HK-2 (cell line): ENCODE data around the gene TTC7B.

Source experiments
- DNase-seq: peaks from one replicate; pipeline ENCODE4 v3.0.0-alpha.2; 2018; ENCODE audit not compliant: unreplicated experiment

The TTC7B gene

GRCh38 chr14:90599748-90600507 lies 216.3 kb downstream of the TTC7B start:
- DNase-seq: no peak

DNA sequence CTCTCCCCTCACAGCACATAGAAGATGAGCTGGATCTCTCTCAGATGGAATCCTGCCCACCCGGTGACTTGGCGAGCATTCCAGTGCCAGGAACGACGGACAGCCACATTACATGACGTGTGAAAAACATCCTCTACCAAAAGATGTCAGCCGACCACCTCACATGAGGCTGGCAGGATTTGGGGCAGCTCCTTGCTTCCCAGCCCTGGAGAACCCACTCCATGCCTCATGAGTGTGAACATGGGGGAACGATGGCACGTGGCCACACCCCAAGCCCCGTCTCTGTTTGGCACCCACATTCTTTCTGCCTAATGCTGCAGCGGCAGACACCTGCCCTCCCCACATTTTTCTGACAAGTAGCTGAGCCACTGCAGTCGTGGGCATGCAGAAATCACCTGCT lies 216.9 kb downstream of the TTC7B start:
- no peak for DNase-seq

GRCh38 chr14:90597961-90598360 lies 218.3 kb downstream of the TTC7B start:
- DNase-seq: no peak

DNA sequence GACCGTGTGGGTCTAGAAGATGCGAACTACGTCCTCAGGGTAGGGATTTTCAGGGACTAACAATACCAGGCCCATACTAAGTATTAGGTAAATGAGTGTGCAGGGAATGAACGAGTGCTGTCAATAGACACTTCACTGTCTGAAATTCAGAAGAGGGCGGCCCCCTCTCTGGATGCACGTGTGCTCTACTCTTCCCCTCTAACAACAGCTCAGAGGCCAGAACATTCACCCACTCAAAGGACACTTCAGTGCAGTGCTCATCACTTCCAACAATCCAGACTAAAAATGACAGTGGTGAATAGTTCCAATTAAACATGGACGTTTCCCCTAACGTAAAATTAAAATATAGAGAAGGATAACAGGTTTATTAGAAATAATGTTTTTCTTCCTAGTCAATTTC lies 219.5 kb downstream of the TTC7B start:
- DNase-seq: no peak

- no peak for DNase-seq
Observed at GRCh38 chr14:90593254-90594040, 222.8 kb downstream of the TTC7B start.

DNA sequence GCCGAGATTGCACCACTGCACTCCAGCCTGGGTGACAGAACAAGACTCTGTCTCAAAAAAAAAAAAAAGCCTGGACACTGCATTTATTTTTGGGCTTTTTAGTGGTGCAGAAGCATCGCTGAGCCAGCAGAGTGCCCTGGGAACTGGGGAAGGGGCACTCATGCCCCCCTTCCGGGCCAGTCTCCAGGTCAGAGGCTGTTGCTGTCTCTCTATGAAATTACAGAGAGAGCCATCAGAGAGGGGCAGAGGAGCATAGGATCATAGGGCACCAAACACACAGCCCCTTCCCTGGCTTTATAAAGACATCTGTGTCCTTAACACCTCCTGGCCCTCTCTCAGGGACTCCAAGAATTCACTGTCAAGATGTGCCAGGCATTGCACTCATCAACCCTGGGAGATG lies 223.6 kb downstream of the TTC7B start:
- no peak for DNase-seq

DNA sequence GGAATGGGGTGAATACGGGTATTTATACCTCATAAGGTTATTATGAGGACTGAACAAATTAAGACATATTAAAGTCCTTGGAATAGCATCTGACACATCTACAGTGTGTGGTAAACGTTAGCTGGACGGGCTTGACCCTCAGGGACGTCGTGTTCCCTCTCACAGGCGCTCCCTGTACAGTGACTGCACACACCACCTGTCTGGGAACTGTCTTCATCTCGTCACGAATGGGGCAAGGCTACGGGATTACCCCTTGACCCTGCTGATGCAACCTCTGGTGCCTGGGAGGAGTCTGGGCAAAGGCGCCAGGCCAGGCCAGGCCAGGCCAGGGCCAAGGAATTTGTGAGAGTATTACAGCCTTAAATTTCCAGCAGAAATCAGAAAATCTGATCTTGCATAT lies 228.3 kb downstream of the TTC7B start:
- DNase-seq: no peak

GRCh38 chr14:90587252-90587910 lies 228.8 kb downstream of the TTC7B start:
- DNase-seq: no peak

DNA sequence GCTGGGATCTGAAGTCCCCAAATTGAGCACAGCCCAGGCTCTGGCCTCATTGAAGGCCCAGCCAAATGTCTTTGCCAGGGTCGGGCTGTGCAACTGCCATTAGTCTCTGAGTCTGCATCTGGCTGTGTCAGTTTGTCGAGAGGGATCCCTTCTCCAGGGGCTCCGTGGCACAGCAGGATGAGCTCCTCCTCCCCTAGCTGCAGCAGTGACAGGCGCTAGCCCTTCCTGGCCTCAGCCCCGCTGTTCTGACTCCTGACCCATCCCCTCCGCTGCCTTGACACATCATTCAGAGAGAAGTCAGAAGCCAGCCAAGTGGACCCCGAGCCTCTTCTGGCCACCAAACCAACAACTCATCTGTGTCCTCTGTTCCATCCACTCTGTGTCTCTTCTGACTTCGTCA lies 231.1 kb downstream of the TTC7B start:
- no peak for DNase-seq

DNA sequence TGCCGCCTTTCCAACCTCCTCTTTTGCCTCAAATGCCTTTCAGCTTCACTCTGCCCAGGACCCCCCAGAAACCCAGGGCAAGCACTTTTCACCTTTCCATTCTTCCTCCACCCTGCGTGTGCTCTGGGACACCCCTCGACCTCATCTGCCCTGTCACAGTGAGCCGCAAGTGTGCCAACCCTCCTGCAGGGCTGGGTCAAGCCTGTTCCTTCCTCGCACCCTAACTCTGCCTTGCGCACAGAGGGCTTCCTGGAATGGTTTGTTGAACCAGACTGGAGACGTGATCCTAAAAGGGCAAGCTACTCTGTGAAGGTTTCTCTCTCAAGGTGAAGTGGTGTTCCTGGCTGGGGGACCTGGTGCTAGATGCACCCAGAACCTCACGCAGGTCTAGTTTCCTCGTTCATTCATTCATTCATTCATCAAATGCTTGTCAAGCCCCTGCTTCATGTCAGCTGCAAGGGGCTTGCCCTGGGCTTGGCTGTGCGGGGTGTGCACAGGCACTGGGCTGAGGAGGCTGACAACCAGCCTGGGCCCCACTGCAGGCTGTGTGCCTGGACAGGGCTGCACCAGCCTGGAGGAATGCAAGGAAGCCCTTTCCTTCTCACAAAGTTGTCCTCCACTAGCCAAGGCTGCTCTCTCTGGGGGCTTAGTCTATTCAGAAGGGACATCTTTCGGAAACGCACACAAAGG lies 232.2 kb downstream of the TTC7B start:
- no peak for DNase-seq

GRCh38 chr14:90583427-90583826 lies 232.8 kb downstream of the TTC7B start:
- DNase-seq: no peak

DNA sequence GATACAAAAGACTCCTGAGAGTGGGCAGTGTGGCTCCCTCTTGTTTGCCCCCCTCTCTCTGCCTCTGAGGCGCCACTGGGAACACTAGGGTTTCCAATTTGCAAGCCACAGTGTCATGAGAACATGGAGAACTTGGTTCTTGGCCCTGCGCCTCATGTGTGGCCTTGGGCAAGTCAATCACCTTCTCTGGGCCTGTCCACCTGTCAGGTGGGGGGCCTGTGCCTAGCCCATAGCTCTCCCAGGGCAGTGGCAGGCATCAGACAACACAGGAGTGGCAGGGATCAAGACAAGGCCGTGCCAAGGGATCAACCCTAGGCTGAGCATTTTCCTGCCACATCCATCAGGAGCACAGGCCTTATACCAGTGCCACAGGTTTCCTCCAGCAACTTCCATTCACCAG lies 234.1 kb downstream of the TTC7B start:
- no peak for DNase-seq

GRCh38 chr14:90581745-90582144 lies 234.5 kb downstream of the TTC7B start:
- no peak for DNase-seq

DNA sequence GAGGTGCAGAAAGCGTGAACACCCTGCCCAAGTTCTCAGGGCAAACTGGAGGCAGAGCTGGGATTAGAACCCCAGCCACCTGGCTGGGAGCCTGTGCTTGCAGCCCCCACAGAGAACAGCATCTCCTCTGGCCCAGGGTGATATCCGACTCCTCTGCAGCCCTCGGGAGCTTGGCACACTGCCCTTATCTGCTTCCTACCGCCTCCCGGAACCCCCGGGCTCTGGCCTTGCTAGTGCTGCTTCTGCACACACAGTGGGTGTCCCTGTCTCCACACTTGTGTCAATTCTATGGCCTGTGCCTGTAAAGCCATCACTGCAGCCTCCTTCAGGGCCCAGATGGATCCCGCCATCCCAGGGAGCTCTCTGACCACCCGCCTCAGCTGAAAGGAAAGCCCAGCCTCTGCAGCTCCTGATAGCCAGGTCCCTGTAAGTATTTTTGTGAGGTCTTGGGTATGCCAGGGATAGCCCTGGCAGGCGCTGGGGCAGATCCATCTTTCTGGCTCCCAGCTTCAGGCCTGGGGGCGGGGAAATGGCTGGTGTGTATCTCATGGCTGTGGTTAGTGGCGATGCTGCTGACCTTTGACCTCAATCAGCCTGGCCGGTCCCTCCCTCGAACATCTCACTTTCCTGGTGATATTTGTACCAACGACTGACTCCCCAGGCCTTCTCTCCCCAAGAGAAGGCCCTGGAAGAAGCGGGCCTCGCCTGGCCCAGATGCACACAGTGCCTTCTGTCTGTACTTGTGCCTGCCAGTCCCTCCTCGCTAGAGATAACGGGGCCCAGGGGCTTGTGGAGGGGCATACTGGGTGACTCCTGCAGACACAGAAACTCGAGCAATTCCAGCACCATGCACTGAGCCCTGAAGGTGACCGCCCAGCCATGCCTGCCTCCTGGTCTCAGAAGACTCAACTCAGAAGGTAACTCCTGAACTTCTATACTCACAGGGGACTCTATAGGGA lies 235.6 kb downstream of the TTC7B start:
- no peak for DNase-seq

- no peak for DNase-seq
Observed at GRCh38 chr14:90579816-90580215, 236.4 kb downstream of the TTC7B start.

GRCh38 chr14:90579088-90579487 lies 237.1 kb downstream of the TTC7B start:
- no peak for DNase-seq

DNA sequence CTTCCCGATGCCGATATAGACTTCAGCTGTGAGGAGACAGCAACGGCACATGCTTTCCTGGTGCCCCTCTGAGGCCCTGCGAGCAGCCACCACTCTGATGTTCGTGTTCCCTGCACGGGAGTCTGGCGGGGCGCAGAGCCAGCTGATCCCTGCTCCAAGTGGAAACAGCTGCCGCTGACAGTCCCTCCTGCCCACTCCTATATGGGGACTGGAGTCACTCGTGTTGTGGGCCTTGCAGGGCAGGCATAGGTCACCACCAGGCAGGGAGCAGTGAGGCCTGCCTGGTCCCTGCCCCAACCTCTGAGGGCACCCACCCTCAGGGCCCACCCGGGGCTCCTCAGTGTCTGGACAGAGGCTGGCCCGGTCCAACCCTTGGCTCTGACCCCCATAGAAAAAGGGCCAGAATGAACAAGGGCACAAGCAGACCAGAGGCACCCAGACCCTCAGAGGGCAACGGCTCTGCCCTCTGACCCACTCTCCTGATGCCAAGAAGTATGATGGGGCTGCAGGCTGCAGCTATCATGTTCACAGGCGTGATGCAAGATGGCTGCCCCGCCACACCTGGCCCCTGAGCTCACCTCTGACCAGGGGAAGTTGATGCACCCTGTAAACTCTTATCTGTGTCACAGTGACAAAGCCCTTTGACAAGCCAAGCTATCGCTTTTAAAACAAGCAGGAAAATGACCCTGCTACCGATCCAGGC lies 237.8 kb downstream of the TTC7B start:
- no peak for DNase-seq

DNA sequence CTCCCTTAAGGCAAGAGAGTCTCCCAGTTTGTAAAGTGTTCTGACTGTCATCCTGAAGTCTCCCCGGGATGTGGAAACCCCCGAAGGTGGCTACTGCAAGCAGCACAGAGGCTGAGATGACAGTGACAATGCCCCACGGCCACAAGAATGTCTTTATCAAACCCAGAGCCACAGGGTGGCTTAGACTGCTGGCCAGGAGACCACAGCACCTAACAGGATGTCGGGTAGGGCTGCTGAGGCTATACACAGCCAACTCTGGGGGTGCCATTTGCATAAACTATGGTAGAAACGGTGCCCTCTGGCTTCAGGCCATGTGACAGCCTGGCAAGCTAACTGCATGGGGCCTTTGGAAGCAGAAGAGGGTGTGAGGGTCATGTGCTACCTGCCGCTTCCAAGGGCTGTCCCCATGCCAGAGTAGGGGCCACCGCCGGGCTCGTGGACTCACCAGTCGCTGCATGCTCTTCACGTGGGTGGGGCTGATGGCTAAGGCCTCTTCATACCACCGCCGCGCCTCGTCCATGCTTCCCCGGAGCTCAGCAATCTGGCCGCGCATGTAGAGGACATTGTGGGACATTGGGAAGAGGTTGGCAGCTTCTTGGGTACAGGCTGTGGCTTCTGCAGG lies 238.5 kb downstream of the TTC7B start:
- DNase-seq: no peak

DNA sequence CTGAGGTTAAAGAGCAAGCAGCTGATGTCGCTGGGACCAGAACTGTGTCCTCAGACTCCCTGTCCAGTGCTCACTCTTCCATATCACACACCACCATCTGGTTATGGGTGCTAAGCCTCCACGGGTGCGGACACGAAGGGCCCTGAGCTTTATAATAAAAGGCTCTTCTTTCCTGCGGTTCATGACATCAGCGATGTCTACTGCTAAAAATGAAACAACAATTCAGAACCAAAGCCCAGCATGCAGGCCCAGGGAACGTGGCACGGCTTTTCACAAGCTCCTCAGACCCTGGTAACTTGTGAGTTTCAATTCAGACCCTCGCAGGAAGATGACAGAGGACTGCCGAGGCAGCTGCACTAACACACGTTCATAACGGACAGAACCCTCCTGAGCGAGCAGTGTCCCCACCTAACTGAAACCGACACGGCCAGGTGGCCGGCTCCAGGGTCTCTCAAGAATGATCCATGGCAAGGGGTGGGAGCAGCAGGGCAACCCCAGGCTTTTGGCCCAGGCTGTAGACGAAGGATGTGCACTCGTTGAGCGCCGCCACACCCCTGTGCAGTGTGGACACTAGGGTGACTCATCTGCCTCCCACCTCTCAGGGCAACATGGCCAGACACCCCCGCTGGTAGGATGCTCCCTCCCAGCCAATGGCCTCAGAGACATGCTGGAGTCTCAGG lies 239.1 kb downstream of the TTC7B start:
- no peak for DNase-seq
